ENCODE results near the gene NTHL1.

Gene NTHL1

DNA sequence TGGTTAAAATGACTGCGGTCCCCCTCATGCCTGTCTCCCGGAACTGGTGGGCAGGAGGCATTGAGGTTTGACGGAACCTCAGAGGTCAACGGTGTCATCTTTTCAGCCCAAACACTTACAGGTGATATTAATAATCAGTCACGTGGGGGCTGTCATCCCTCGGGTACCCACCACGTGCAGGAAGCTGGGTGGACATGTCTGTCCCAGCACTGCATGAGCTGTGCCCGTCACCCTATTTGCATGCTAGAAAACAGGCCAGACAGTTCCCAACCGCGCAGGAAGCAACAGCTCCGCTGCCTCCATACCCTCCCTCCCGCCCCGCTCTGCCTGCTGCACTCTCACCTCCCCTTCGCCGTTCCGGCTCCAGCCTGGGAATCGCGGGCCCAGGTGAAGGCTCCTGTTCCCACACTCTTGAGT, 56.5 kb downstream of the NTHL1 start:
- DNase-seq (ENCODE audit: low spot score in 2 of 2) (peak; percentile 66 to 71), ATAC-seq (ENCODE audit: low read depth) (peak; percentile 59)
- Mint-ChIP-seq H3K4me3 (peak overlapping the region; percentile 90), H3K36me3 (peaks cover 8% of the 10 kb centered on the region), H3K9me3 (no peaks in the 10 kb centered on the region), H3K27ac (peak overlapping the region; percentile 95), H3K27me3 (no peaks in the 10 kb centered on the region), H3K4me1 (peaks cover 18% of the 10 kb centered on the region)

DNA sequence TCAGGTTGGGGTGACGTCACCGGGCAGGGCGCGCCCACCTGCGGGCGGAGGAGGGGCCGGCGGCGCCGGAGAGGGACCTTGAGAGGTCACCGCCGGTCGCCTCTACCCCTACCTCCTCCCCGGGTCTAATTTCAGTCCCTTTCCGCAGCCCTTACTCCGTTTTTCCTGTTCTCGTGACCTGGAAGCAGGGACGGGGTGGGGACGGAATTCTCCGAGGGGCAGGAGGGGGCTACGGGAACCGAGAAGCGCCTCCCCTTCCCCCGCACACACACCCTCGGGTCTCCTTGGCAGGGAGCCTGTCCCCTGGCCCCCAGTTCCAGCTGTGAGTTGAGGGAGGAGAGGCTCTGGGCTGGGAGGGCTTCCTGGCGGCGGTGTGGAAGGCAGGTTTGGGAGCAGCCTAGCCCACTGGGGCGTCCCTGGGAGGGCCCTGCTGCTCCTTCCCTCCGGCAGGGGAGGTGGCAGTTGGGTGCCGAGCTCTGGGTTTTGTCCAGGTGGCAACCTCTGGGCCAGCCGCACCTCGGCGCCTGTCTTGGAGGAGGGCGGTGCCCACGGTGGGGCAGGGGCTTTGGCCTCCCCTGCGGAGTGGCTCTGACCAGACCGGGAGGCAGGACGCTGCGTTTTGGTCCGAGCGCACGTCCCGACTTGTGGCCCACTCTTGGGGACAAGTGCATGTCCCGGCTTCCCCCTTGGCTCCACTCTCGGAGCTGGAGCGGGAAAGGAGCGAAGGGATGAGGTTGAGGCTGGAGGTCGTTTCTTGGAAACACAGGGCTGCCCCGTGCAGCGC, 57.1 kb downstream of the NTHL1 start:
- Mint-ChIP-seq H3K27ac (peak overlapping the region; percentile 95), H3K4me1 (peaks cover 18% of the 10 kb centered on the region), H3K36me3 (peaks cover 10% of the 10 kb centered on the region), H3K9me3 (no peaks in the 10 kb centered on the region), H3K4me3 (peak overlapping the region; percentile 90), H3K27me3 (no peaks in the 10 kb centered on the region)
- ATAC-seq (ENCODE audit: low read depth) (peak; percentile 13), DNase-seq (ENCODE audit: low spot score in 2 of 2) (peak; percentile 57 to 71)

DNA sequence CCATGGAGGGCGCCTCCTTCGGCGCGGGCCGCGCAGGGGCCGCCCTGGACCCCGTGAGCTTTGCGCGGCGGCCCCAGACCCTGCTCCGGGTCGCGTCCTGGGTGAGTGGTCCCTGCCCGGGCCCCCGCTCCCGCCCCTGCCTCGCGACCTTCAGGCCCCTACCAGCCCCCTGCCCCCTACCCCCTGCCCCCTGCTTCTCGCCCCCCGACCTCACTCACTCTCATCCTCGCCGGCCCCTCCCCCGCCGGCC, 57.6 kb downstream of the NTHL1 start:
- H3K27ac Mint-ChIP-seq: peak overlapping the region; percentile 95
- H3K4me1 Mint-ChIP-seq: peaks cover 18% of the 10 kb centered on the region
- no peaks in the 10 kb centered on the region for H3K27me3 Mint-ChIP-seq
- ATAC-seq (ENCODE audit: low read depth): no peak
- DNase-seq (ENCODE audit: low spot score in 2 of 2): no peak
- peaks cover 10% of the 10 kb centered on the region for H3K36me3 Mint-ChIP-seq
- no peaks in the 10 kb centered on the region for H3K9me3 Mint-ChIP-seq
- peak overlapping the region; percentile 90 for H3K4me3 Mint-ChIP-seq
